GM12874 (cell line): ENCODE measurements around the gene LSP1.

ENCODE experiments used
- TF ChIP-seq, protein P1 (sequence below): IDR thresholded peaks from 2 replicates; pipeline ENCODE4 v1.5.1; 2011; ENCODE audit warnings: low read depth, mild to moderate bottlenecking, control low read depth, low read length, moderate library complexity; ENCODE audit not compliant: insufficient read depth

LSP1 gene

DNA sequence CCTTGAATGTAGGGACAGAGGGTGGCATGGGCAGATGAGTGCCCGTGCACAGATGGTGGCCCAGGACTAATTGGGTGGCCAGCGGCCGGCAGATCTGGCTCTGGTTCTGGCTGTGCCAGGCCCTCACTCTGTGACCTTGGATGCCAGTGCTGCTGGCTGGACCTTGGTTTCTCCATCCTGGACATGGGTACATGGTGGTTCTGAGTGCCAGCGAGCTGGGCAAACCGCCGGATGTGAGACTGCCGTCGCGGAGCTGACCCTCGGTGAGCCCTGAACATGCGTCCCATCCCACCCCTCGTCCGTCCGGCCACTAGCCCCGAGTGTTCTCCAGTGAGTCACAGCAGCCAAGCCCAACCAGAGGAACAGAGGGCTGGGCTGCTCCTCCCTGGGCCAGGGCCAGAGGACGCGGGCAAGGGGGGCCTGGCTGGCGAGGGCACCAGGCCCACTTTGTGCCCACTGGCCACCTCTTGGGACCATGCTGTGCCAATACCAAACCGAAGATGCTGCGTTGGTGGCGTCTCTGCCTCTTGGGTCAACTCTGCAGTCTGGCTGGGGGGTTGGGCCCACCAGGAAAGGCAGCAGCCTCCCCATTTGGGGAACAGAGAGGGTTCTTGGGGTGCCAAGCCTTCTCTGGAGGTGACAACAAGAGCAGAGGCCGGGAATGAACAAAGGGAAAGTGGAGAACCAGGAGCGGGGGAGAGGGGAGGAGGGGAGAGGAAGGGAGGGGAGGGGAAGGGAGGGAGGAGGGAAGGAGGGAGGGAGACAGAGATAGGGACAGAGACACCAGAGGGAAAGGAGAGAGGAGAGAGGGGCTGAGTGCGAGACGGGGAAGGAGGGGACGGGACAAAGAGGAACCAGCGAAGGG is 10.7 kb downstream of the LSP1 start:
- TF ChIP-seq, protein P1, sequence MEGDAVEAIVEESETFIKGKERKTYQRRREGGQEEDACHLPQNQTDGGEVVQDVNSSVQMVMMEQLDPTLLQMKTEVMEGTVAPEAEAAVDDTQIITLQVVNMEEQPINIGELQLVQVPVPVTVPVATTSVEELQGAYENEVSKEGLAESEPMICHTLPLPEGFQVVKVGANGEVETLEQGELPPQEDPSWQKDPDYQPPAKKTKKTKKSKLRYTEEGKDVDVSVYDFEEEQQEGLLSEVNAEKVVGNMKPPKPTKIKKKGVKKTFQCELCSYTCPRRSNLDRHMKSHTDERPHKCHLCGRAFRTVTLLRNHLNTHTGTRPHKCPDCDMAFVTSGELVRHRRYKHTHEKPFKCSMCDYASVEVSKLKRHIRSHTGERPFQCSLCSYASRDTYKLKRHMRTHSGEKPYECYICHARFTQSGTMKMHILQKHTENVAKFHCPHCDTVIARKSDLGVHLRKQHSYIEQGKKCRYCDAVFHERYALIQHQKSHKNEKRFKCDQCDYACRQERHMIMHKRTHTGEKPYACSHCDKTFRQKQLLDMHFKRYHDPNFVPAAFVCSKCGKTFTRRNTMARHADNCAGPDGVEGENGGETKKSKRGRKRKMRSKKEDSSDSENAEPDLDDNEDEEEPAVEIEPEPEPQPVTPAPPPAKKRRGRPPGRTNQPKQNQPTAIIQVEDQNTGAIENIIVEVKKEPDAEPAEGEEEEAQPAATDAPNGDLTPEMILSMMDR: no peak

DNA sequence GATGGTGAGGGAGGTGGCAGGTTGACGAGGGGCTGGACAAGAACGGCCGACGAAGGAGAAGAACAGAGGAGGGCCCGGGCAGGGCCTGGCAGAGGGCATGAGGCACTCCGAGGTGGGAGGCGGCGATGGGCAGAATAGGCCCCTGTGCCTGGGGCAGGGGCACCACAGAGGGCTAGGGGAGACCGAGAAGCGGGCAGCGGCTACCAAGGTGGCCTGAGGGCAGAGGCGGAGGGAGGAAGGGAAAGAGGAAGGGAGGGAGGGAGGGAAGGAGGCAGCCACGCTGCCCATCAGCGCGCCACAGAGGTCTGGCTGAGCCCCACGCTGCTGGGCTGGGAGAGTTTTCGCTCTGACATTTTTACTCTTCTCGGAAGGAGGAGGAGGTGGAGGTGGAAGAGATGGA is 11.3 kb downstream of the LSP1 start:
- TF ChIP-seq, protein P1: no peak

DNA sequence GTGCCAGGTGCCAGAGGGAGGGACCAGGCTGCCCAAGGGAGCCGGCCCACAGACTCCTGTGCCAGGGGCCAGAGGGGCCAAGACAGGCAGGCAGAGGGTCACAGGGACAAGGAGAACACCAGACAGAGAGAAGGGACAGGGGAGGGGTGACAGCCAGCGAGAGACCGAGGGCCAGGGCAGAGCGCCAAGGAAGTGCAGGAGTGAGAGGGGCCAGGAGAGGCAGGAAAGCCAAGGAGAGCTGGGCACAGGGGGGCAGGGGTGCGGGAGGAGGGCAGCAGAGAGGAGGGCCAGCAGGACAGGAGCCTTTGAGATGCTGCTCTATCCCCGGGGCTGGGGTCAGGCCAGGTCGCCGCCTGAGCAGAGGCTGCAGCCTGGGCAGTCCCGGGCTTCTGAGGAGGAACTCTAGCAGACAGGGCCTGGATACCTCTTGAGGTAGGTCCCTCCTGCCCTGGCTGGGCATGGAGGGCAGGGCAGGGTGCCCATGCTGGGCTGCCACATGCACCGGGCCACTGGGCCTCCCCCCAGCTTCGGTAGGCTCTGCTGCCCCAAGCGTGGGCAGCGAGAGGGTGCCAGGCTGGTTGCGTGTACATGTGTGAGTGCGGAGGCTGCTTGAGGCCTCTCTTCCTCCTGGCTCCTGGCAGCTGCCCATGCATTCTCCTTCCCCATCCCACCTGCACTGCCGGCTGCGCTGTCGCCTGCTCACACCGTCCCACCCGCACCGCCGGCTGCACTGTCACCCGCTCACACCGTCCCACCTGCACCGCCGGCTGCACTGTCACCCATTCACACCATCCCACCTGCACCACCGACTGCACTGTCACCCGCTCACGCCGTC is 12.2 kb downstream of the LSP1 start:
- TF ChIP-seq, protein P1: no peak

DNA sequence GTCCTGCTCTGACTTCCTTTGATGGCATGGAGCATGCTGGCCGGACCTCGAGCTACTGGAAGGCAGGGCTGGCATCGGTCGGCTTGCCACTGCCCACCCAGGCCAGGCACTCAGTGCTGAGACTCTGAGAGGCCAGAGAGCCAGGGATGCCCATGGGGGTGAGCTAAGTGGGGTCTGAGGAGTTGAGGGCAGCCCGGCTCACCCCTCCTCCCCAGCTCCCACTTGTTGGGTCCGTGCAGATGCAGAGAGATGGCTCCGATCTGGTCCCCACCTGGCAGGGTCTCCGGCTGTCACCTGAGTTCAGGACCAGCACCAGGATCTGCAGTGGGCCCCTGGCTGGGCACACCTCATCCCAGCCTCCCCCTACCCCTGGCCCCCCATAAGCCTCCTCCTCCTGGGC is 13.3 kb downstream of the LSP1 start:
- TF ChIP-seq, protein P1: no peak

DNA sequence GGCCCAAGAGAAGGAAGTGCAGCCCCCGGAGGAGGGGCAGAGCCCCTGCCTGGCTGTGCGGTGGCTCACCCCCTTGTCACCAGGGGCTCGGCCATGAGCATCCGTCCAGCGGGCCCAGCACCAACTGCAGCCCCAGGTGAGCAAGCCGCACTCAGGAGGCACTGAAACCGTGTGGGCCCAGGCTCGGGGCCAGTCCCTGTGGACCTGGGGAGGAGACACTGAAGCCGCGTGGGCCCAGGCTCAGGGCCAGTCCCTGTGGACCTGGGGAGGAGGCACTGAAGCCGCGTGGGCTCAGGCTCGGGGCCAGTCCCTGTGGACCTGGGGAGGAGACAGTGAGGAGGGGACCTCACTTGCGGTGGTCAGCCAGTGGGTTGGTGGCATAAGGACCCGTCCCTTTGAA is 13.9 kb downstream of the LSP1 start:
- TF ChIP-seq, protein P1: no peak

DNA sequence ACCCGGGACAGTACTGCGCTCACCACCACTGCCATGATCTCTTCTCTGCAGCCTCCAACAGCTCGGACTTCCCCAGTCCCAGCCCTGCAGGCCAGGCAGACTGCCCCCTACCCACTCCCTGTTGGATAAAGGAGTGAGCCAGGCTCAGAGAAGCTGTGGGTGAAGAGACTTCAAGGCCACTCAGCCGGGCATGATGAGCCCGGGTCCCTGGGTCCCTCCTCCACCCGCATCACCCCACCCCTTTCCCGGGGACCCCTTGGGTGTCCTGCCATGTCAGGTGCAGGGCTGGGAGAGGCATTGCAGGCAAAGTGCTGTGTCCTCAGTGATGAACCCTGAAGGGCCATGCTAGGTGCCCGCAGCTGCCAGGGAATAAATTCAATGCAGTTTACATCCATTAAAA is 14.5 kb downstream of the LSP1 start:
- TF ChIP-seq, protein P1: no peak

DNA sequence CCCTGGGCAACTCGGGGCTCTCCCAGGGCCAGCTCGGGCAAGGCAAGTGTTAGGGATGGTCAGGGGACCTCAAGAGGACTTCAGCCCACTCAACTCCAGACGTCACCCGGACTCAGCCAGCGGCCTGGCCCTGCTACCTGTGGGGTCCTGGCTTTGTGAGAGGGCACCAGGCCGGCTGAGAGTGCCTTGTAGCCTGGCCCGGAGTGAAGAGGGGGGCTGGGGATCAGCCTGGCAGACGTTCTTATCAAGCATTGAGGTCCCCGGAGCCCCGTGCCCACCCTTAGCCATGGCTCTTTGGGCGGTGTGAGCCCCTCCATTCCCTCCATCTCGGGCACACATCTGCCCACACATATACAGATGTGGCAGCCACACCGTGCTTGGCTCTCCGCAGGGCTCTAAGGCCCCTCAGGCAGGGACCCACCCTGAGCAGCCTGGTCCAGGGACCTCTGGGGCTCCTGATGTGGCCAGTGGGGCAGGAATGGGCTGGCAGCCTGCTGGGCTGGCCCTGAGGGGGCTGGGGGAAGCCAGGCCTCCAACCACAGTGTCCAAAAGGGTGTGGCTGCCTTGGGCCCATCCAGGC is 15.3 kb downstream of the LSP1 start:
- TF ChIP-seq, protein P1: no peak
